Bronchus fibroblast of lung (primary cell): ENCODE data around the gene ZP3. TPM values are rescaled to one million over a fixed set of nuclear protein-coding genes. Genes with fewer than 3 reads are reported as not detected.

Source experiments
- total RNA-seq: library from RNA; depleted of rRNA; stranded (reverse); fragments of >200 nt; gene quantifications from 2 replicates; pipeline ENCODE4 v1.2.3, GENCODE V29; 2015

Gene ZP3
- total RNA-seq, result 0.84 and 2.5 TPM in 2 replicates

DNA sequence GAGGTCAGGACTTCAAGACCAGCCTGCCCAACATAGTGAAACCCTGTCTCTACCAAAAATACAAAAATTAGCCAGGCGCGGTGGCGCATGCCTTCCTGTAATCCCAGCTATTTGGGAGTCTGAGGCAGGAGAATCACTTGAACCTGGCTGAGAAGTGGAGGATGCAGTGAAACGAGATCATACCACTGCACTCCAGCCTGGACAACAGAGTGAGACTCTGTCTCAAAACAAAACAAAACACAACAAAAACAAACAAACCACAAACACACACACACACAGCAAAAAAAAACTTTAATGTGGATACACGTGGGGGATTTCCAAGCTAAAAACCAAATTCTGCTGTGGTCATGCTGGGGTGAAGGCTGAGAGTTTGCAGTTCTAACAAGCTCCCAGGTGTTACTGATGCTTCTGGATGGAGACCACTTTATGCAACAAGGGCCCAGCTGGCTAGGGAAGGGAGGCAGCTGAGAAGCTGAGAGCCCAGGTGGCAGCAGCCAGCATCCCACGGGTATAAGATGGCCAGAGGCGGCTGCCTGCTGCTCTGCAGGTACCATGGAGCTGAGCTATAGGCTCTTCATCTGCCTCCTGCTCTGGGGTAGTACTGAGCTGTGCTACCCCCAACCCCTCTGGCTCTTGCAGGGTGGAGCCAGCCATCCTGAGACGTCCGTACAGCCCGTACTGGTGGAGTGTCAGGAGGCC lies at the start of gene ZP3:
Gene ZP3, plus strand, starts transcription at position 538 of the 699 bp plus-strand sequence. Its CDS starts 15 bp downstream, at position 553.

DNA sequence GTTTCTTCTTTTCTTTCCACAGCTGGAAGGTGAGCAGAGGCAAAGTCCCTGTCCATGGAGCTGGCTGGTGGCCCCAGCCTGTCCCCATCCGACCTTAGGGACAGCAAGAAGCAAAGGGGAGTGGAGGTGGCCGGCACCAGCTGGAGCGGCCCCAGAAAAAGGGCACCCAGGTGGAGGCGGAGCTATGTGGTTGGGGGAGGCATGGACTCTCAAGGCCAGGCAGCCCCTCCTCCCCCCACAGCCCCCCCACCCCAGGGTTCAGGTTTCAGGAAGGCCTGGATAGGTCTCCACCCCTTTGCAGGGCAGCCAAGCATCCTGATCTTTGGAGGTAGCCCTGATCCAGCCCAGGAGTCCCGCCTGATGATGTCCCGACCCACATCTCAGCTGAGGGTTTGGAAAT lies 15.2 kb upstream of the ZP3 start, which contains the start of gene SSC4D:
Gene SSC4D, minus strand, starts transcription at position 161 of the 400 bp plus-strand sequence. CDS start 5,258 bp downstream, outside the sequence.

DNA sequence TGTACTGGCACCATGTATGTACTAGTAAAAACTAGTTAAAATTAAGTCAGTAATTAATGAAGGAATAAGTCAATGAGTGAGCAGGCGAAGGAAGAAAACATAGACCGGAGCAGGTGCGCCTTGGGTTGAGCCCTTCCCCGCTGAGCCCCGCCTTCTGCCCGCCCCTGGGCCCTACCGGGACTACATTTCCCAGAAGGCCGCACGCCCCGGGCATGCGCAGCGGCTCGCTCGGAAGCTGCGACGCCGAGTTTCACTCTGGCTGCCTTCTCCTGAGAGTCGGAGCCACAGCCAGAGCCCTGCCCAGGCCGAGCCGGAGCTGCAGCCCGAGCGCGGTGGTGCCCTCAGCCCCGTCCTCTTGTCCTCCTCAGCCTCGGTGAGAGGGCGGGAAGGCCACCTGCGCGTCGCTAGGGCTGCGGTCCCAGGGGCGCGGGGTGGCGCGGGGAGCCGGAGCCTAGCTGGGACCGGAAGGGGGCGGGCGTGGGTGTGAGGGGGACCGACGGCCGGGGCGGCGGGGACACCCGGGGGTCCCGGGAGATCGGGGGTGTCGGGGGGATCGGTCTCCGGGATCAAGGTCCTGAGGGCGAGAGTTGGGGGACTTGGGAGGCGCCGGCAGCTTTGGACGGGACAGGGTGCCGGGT lies 36.8 kb downstream of the ZP3 start, which contains the start of gene DTX2:
Gene DTX2, plus strand, starts transcription at position 246 of the 638 bp plus-strand sequence. CDS start 18,801 bp downstream, outside the sequence.

Other genes starting within 250 kb of the ZP3 start
- gene SRRM3, start 223.1 kb upstream of the ZP3 start, total RNA-seq, result 1.3 and 1.8 TPM in 2 replicates
- gene HSPB1, start 122.3 kb upstream of the ZP3 start, total RNA-seq, result 620 and 643 TPM in 2 replicates
- gene YWHAG, start 66.0 kb upstream of the ZP3 start, total RNA-seq, result 38.1 and 47.4 TPM in 2 replicates
- gene SSC4D, start 15.3 kb upstream of the ZP3 start, total RNA-seq, result 0.45 and 0.67 TPM in 2 replicates
- gene DTX2, start 36.8 kb downstream of the ZP3 start, total RNA-seq, result 10.9 and 12.4 TPM in 2 replicates
- not detected in 2 replicates for gene UPK3B, start 85.6 kb downstream of the ZP3 start, total RNA-seq
- not detected in 2 replicates for gene SPDYE16, start 118.3 kb downstream of the ZP3 start, total RNA-seq
- gene POMZP3, start 202.3 kb downstream of the ZP3 start, total RNA-seq, result 2.7 TPM in 2 replicates